ENCODE data around the gene PIK3R6.

The PIK3R6 gene

GRCh38 chr17:8873801-8874715, 6.6 kb upstream of the PIK3R6 start:
- no peak overlapping the region for H3K4me3 ChIP-seq (ENCODE audit: low read length)
- DNase-seq (ENCODE audit: low read depth): no peak
- TF ChIP-seq CTCF (conservative IDR thresholded peaks at IDR 0.05; ENCODE audit: low read depth, low read length): no peak

- H3K4me3 ChIP-seq (ENCODE audit: low read length): no peak overlapping the region
- DNase-seq (ENCODE audit: low read depth): no peak
- TF ChIP-seq CTCF (conservative IDR thresholded peaks at IDR 0.05; ENCODE audit: low read depth, low read length): no peak
Measured at GRCh38 chr17:8872705-8873435, 5.4 kb upstream of the PIK3R6 start.

GRCh38 chr17:8872036-8872704, 4.7 kb upstream of the PIK3R6 start:
- no peak overlapping the region for H3K4me3 ChIP-seq (ENCODE audit: low read length)
- TF ChIP-seq CTCF (conservative IDR thresholded peaks at IDR 0.05; ENCODE audit: low read depth, low read length): no peak
- DNase-seq (ENCODE audit: low read depth): no peak

GRCh38 chr17:8871081-8871581, 3.7 kb upstream of the PIK3R6 start:
- no peak overlapping the region for H3K4me3 ChIP-seq (ENCODE audit: low read length)
- TF ChIP-seq CTCF (conservative IDR thresholded peaks at IDR 0.05; ENCODE audit: low read depth, low read length): no peak
- DNase-seq (ENCODE audit: low read depth): no peak

GRCh38 chr17:8870406-8871040, 3.0 kb upstream of the PIK3R6 start:
- no peak overlapping the region for H3K4me3 ChIP-seq (ENCODE audit: low read length)
- no peak for TF ChIP-seq CTCF (conservative IDR thresholded peaks at IDR 0.05; ENCODE audit: low read depth, low read length)
- DNase-seq (ENCODE audit: low read depth): no peak

- TF ChIP-seq CTCF (conservative IDR thresholded peaks at IDR 0.05; ENCODE audit: low read depth, low read length): no peak
- no peak for DNase-seq (ENCODE audit: low read depth)
- H3K4me3 ChIP-seq (ENCODE audit: low read length): no peak overlapping the region
Measured at GRCh38 chr17:8869114-8869815, 1.8 kb upstream of the PIK3R6 start.
